HG03469 (cell line): ENCODE results near the gene FAM90A1.
"Not testable (repeated sequence)": the region's sequence is repeated elsewhere in the genome, so short reads cannot be mapped to it uniquely, and the experiment has no call there.

Experiments used
- ATAC-seq: cut with Tn5 transposase; IDR thresholded peaks from one replicate; pipeline ENCODE4 v1.9.1; 2021; ENCODE audit warnings: mild to moderate bottlenecking, moderate library complexity, moderate number of reproducible peaks; ENCODE audit not compliant: unreplicated experiment

Gene FAM90A1

GRCh38 chr12:8226992-8227731, at the start of gene FAM90A1:
Gene FAM90A1 (minus strand): TSS chr12:8227618. CDS start chr12:8224832, 2,786 bp downstream.
- ATAC-seq: not testable (repeated sequence)

- ATAC-seq: not testable (repeated sequence)
Observed at GRCh38 chr12:8276397-8276796, 49.0 kb upstream of the FAM90A1 start.

GRCh38 chr12:8266706-8267105, 39.3 kb upstream of the FAM90A1 start:
- not testable (repeated sequence) for ATAC-seq

- not testable (repeated sequence) for ATAC-seq
Observed at GRCh38 chr12:8264236-8264635, 36.8 kb upstream of the FAM90A1 start.

DNA sequence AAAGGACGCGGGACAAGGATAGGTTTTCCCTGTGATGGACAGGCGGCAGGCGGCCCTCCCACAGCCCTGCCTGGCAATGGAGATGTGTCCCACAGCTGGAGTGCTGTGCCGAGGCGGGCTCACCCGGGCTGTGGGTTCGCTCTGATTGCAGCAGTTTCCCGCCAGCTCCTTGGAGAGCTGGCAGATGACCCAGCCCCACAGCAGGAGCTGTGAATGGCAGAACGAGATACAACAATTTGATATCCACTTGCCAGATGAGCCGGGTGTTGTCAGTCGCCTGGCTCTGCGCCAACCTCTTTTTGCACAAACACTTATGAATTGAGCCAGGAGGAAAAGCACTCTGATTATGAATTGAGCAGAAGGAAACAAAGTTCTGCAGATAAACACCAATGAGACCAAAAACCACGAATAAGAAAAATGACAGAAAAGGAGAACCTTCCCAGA, 33.7 kb upstream of the FAM90A1 start:
- ATAC-seq: not testable (repeated sequence)

DNA sequence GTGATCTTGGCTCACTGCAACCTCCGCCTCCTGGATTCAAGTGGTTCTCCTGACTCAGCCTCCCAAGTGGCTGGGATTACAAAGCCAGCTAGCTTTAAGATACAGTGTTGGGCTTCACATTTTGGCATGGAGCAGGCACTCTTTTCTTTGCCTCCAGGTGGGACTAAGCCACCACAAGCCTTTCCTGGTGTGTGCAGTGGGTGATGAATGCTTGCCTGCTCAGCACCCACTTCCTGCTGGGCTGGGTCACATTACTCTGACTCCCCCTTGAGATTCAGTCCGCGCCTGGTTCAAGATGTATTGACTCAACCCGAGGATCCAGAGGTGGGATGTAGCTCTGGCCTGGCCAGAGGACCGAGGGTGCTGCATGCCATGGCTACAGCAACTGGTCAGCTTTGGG, 28.9 kb upstream of the FAM90A1 start:
- not testable (repeated sequence) for ATAC-seq

GRCh38 chr12:8254705-8255104, 27.3 kb upstream of the FAM90A1 start:
- ATAC-seq: not testable (repeated sequence)

DNA sequence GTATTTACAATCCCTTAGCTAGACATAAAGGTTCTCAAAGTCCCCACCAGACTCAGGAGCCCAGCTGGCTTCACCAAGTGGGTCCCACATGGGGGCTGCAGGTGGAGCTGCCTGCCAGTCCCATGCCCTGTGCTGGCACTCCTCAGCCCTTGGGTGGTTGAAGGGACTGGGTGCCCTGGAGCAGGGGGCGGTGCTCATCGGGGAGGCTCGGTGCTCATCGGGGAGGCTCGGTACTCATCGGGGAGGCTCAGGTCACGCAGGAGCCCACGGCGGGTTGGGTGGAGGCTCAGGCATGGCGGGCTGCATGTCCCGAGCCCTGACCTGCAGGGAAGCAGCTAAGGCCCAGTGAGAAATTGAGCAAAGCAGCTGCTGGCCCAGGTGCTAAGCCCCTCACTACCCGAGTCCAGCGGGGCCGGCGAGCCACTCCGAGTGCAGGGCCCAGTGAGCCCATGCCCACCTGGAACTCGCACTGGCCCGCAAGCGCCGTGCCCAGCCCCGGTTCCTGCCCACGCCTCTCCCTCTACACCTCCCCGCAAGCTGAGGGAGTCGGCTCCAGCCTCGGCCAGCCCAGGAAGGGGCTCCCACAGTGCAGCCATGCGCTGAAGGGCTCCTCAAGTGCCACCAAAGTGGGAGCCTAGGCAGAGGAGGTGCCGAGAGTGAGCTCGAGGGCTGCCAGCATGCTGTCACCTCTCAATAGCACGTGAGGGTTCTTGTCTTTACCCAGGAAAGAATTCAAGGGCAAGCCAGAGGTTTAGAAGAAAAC, 24.8 kb upstream of the FAM90A1 start:
- not testable (repeated sequence) for ATAC-seq

DNA sequence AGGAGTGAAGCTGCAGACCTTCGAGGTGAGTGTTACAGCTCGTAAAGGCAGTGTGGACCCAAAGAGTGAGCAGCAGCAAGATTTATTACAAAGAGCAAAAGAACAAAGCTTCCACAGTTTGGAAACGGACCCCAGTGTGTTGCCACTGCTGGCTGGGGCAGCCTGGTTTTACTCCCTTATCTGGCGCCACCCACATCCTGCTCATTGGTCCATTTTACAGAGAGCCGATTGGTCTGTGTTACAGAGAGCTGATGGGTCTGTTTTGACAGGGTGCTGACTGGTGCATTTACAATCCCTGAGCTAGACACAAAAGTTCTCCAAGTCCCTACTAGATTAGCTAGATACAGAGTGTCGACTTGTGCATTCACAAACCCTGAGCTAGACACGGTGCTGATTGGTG, 24.2 kb upstream of the FAM90A1 start:
- not testable (repeated sequence) for ATAC-seq

- not testable (repeated sequence) for ATAC-seq
Observed at GRCh38 chr12:8246941-8247535, 19.6 kb upstream of the FAM90A1 start.

GRCh38 chr12:8243682-8244161, 16.3 kb upstream of the FAM90A1 start:
- ATAC-seq: not testable (repeated sequence)

GRCh38 chr12:8242880-8243681, 15.7 kb upstream of the FAM90A1 start:
- peak; percentile 62 for ATAC-seq

DNA sequence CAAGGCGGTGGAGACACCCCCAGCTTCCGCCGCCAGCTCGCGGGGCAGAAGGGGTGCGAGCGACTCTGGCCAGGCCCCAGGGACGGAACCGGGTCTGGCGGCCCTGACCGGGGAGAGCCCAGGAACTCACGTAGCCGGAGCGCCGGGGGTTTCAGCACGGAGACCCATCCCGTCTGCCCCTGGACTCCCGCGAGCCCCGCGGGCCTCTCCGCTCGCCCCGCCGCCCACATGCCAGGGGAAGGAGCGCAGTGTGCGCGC, 15.1 kb upstream of the FAM90A1 start:
- ATAC-seq: not testable (repeated sequence)

GRCh38 chr12:8241917-8242621, 14.7 kb upstream of the FAM90A1 start:
- not testable (repeated sequence) for ATAC-seq

DNA sequence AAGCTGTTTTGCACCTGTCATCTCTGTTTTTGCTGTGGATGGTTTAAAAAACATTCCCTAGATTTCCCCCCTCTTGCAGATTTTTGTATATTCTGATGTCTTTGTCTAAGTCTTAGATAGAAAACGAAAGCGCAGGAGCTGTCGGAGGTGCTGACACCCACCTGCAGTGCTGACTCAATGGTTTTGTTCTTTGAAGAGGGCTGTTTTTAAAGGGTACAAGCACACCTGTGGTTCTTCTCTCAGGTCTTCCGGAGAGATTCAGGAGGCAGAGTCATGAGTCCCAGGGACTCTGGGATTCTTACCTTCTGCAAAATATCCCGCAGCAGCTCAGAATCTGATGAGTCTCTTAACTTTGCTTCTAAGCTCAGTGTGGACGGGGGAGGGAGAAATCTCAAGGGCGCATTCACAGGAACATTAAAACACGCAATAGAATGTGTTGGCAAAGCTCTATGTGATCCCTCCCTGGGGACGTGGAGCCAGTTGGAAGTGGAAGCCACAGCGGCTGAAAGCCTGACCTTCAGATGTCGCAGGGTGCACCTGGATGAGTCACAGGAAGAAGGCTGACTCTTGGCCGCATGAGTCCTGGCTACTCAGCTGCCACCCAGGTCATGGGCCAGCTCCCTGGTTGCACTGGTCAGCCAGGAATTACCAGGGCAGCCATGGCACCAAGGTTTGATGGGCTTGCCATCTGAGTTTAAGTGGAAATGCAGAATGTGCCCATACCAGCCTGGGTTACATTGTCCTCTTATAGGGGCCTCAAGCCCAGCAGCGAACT, 13.1 kb upstream of the FAM90A1 start:
- ATAC-seq: not testable (repeated sequence)

DNA sequence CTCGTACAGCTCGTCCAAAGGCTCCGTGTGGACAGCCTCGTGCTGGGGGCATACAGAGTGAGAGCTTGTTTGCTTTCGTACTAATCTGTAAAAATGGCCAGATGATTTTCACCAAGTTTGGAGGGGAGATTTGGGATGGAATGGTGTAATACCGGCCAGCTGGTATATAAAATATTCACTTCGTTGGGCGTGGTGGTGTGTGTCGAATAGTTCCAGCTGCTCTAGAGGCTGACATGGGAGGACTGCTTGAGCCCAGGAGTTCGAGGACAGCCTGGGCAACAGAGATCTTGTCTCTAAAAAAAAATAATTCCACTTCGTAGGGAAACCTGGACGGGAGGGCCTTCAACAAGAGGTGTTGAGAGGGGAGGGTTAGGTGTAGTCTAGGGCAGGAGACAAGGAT, 9.6 kb upstream of the FAM90A1 start:
- not testable (repeated sequence) for ATAC-seq

- ATAC-seq: not testable (repeated sequence)
Observed at GRCh38 chr12:8235316-8236157, 8.1 kb upstream of the FAM90A1 start.

GRCh38 chr12:8234746-8235145, 7.3 kb upstream of the FAM90A1 start:
- ATAC-seq: not testable (repeated sequence)
